H9 (cell line): ENCODE results near the gene RUNX2. TPM values are rescaled to one million over a fixed set of nuclear protein-coding genes. Genes with fewer than 3 reads are reported as not detected.

ENCODE experiments used
- DNase-seq: peaks from one replicate; pipeline ENCODE4 v3.0.0-alpha.2; 2017
- H2AFZ ChIP-seq: one replicate; pipeline ENCODE4 v1.6.1; 2013; ENCODE audit warnings: mild to moderate bottlenecking, low read length, control low read depth, moderate library complexity
- H2AK5ac ChIP-seq: 2 replicates; pipeline ENCODE4 v1.6.1; 2013; ENCODE audit warnings: low read length, control low read depth, mixed read lengths; ENCODE audit not compliant: insufficient read length
- H2BK120ac ChIP-seq: one replicate; pipeline ENCODE4 v1.6.1; 2013; ENCODE audit warnings: low read depth, mild to moderate bottlenecking, low read length, control low read depth, inconsistent platforms; ENCODE audit not compliant: poor library complexity, severe bottlenecking
- H2BK12ac ChIP-seq: 2 replicates; pipeline ENCODE4 v1.6.1; 2013; ENCODE audit warnings: low read length, control low read depth, mixed read lengths, low read depth; ENCODE audit not compliant: insufficient read length
- H2BK15ac ChIP-seq: 2 replicates; pipeline ENCODE4 v1.6.1; 2013; ENCODE audit warnings: low read depth, low read length, control low read depth
- H2BK20ac ChIP-seq: one replicate; pipeline ENCODE4 v1.6.1; 2013; ENCODE audit warnings: low read depth, mild to moderate bottlenecking, low read length, control low read depth, inconsistent platforms; ENCODE audit not compliant: poor library complexity, severe bottlenecking
- H2BK5ac ChIP-seq: 2 replicates; pipeline ENCODE4 v1.6.1; 2013; ENCODE audit warnings: low read length, control low read depth, mixed read lengths; ENCODE audit not compliant: insufficient read length
- H3K14ac ChIP-seq: 2 replicates; pipeline ENCODE4 v1.6.1; 2013; ENCODE audit warnings: low read length, control low read depth; ENCODE audit not compliant: insufficient read depth
- H3K18ac ChIP-seq: 2 replicates; pipeline ENCODE4 v1.6.1; 2013; ENCODE audit warnings: low read depth, mild to moderate bottlenecking, mixed read lengths, low read length, control low read depth; ENCODE audit not compliant: insufficient read length
- H3K23ac ChIP-seq: 2 replicates; pipeline ENCODE4 v1.6.1; 2013; ENCODE audit warnings: low read length, control low read depth, mixed read lengths, low read depth; ENCODE audit not compliant: insufficient read length
- H3K23me2 ChIP-seq: 2 replicates; pipeline ENCODE4 v1.6.1; 2013; ENCODE audit warnings: low read depth, mild to moderate bottlenecking, mixed read lengths, low read length, control low read depth; ENCODE audit not compliant: insufficient read length, poor library complexity, severe bottlenecking
- H3K27ac ChIP-seq: 2 replicates; pipeline ENCODE4 v1.5.1; 2013; ENCODE audit warnings: low read length, control low read depth, mixed read lengths, low read depth; ENCODE audit not compliant: insufficient read length
- H3K27me3 ChIP-seq: 2 replicates; pipeline ENCODE4 v1.6.1; 2013; ENCODE audit warnings: low read length, control low read depth, inconsistent platforms; ENCODE audit not compliant: insufficient read depth
- H3K4ac ChIP-seq: 2 replicates; pipeline ENCODE4 v1.6.1; 2013; ENCODE audit warnings: low read depth, mild to moderate bottlenecking, control low read depth, inconsistent platforms, low read length, moderate library complexity
- H3K4me1 ChIP-seq: 2 replicates; pipeline ENCODE4 v1.6.1; 2013; ENCODE audit warnings: low read length, control low read depth, inconsistent platforms; ENCODE audit not compliant: insufficient read depth
- H3K4me2 ChIP-seq: 2 replicates; pipeline ENCODE4 v1.6.1; 2013; ENCODE audit warnings: low read length, control low read depth, mixed read lengths; ENCODE audit not compliant: insufficient read length, insufficient read depth
- H3K56ac ChIP-seq: 2 replicates; pipeline ENCODE4 v1.6.1; 2013; ENCODE audit warnings: low read depth, mild to moderate bottlenecking, mixed read lengths, low read length, control low read depth; ENCODE audit not compliant: insufficient read length
- H3K79me1 ChIP-seq: 2 replicates; pipeline ENCODE4 v1.6.1; 2013; ENCODE audit warnings: low read depth, mild to moderate bottlenecking, moderate library complexity, low read length, control low read depth, inconsistent platforms; ENCODE audit not compliant: insufficient read depth, poor library complexity, severe bottlenecking
- H3K79me2 ChIP-seq: 2 replicates; pipeline ENCODE4 v1.6.1; 2013; ENCODE audit warnings: low read length, control low read depth, inconsistent platforms; ENCODE audit not compliant: insufficient read depth
- H3K9ac ChIP-seq: 2 replicates; pipeline ENCODE4 v1.6.1; 2013; ENCODE audit warnings: low read length, control low read depth, mixed read lengths; ENCODE audit not compliant: insufficient read length; ENCODE audit errors: extremely low read depth
- H3K9me3 ChIP-seq: one replicate; pipeline ENCODE4 v1.6.1; 2013; ENCODE audit warnings: low read depth, low read length, inconsistent platforms; ENCODE audit not compliant: control insufficient read depth
- H3T11ph ChIP-seq: one replicate; pipeline ENCODE4 v1.6.1; 2013; ENCODE audit warnings: mild to moderate bottlenecking, low read length, control low read depth, inconsistent platforms
- H4K20me1 ChIP-seq: one replicate; pipeline ENCODE4 v1.6.1; 2013; ENCODE audit not compliant: control insufficient read depth, insufficient read length, insufficient read depth
- H4K5ac ChIP-seq: 2 replicates; pipeline ENCODE4 v1.6.1; 2013; ENCODE audit warnings: low read depth, mild to moderate bottlenecking, mixed read lengths, low read length, control low read depth; ENCODE audit not compliant: insufficient read length
- H4K8ac ChIP-seq: replicated peaks from 2 replicates; pipeline ENCODE4 v1.6.1; 2013; ENCODE audit warnings: low read length, control low read depth, mixed read lengths, low read depth; ENCODE audit not compliant: insufficient read length
- H4K91ac ChIP-seq: 2 replicates; pipeline ENCODE4 v1.6.1; 2013; ENCODE audit warnings: low read depth, mild to moderate bottlenecking, moderate library complexity, mixed read lengths, low read length, control low read depth; ENCODE audit not compliant: insufficient read length
- H3K27ac Mint-ChIP-seq, 3 experiments: 2 replicates in 2 of 3; 3 replicates in 1 of 3; pipeline ENCODE4 v1.8.0; 2020 to 2021; ENCODE audit warnings: mixed read lengths in 3 of 3, mild to moderate bottlenecking in 1 of 3, moderate library complexity in 1 of 3
- H3K27me3 Mint-ChIP-seq: 2 replicates; pipeline ENCODE4 v1.8.0; 2021; ENCODE audit warnings: low read depth, mild to moderate bottlenecking, moderate library complexity, mixed read lengths
- H3K36me3 Mint-ChIP-seq, 3 experiments: 2 replicates in 2 of 3; 3 replicates in 1 of 3; pipeline ENCODE4 v1.8.0; 2020 to 2021; ENCODE audit warnings: low read depth in 3 of 3, mixed read lengths in 3 of 3; ENCODE audit not compliant: insufficient read depth in 1 of 3
- H3K4me1 Mint-ChIP-seq, 2 experiments: 2 replicates each; pipeline ENCODE4 v1.8.0; 2020; ENCODE audit warnings: mixed read lengths in 2 of 2
- H3K4me3 Mint-ChIP-seq, 2 experiments: 2 replicates in 1 of 2; 3 replicates in 1 of 2; pipeline ENCODE4 v1.8.0; 2020 to 2021; ENCODE audit warnings: mild to moderate bottlenecking in 2 of 2, mixed read lengths in 2 of 2, moderate library complexity in 1 of 2
- H3K9me3 Mint-ChIP-seq, 2 experiments: 2 replicates in 1 of 2; 3 replicates in 1 of 2; pipeline ENCODE4 v1.8.0; 2020; ENCODE audit warnings: mild to moderate bottlenecking in 2 of 2, mixed read lengths in 2 of 2, moderate library complexity in 1 of 2
- CTCF ChIP-seq: fragments of 200-600 bp; sonication (generic); conservative IDR thresholded peaks from 3 replicates; pipeline ENCODE4 v1.8.0; 2021; ENCODE audit warnings: antibody characterized with exemption, mild to moderate bottlenecking
- WGBS: extraction: QIAGEN DNeasy Blood & Tissue Kit; methylation state at CpG from one replicate; pipeline ENCODE4 v1.1.7; 2013; ENCODE audit warnings: missing lambda C conversion rate, low lambda C conversion rate, mixed read lengths; ENCODE audit not compliant: insufficient read length; ENCODE audit errors: extremely low coverage; 5-methylcytosine and 5-hydroxymethylcytosine counted together
- total RNA-seq: library from RNA; stranded (reverse); gene quantifications from 2 replicates; pipeline ENCODE4 v1.2.1, GENCODE V29; 2021

The RUNX2 gene
- total RNA-seq, 1 experiment from 2014 or later, result 0.15 TPM

GRCh38 chr6:45411959-45412358, 83.8 kb downstream of the RUNX2 start:
- H3K79me2 ChIP-seq, result no peaks in the 10 kb centered on the region
- no peaks in the 10 kb centered on the region for H3K9me3 ChIP-seq
- Mint-ChIP-seq H3K27me3 (peaks cover 18% of the 10 kb centered on the region), H3K27ac (no peak overlapping the region), H3K4me3 (no peak overlapping the region), H3K4me1 (no peaks in the 10 kb centered on the region), H3K36me3 (no peaks in the 10 kb centered on the region), H3K9me3 (no peaks in the 10 kb centered on the region)
- TF ChIP-seq CTCF, result no peak
- H3K79me1 ChIP-seq, result no peaks in the 10 kb centered on the region
- H2AK5ac ChIP-seq, result no peak overlapping the region
- no peak overlapping the region for H2AFZ ChIP-seq
- H2BK12ac ChIP-seq, result no peak overlapping the region
- no peak overlapping the region for H4K5ac ChIP-seq
- H2BK120ac ChIP-seq, result no peak overlapping the region
- no peak overlapping the region for H3K14ac ChIP-seq
- no peaks in the 10 kb centered on the region for H3K27me3 ChIP-seq
- no peak overlapping the region for H3K27ac ChIP-seq
- no peak overlapping the region for H3K4ac ChIP-seq
- no peaks in the 10 kb centered on the region for H3K23me2 ChIP-seq
- no peak overlapping the region for H3T11ph ChIP-seq
- no peaks in the 10 kb centered on the region for H4K20me1 ChIP-seq
- no peak overlapping the region for H3K18ac ChIP-seq
- H3K9ac ChIP-seq, result no peak overlapping the region
- no peak overlapping the region for H4K8ac ChIP-seq
- H2BK15ac ChIP-seq, result no peak overlapping the region
- no peak overlapping the region for H3K23ac ChIP-seq
- H2BK20ac ChIP-seq, result no peak overlapping the region
- no peak overlapping the region for H4K91ac ChIP-seq
- no peaks in the 10 kb centered on the region for H3K4me1 ChIP-seq
- H3K4me2 ChIP-seq, result no peak overlapping the region
- H2BK5ac ChIP-seq, result no peak overlapping the region
- DNase-seq, result no peak
- H3K56ac ChIP-seq, result no peak overlapping the region
- no CpG with 5 or more reads among the region's 5 CpGs for WGBS
